ENCODE data around the gene COX6A2.

GRCh38 chr16:31390504-31391041 is 37.6 kb downstream of the COX6A2 start:
- no peak for TF ChIP-seq CTCF (IDR thresholded peaks at IDR 0.05 in 4 of 5, conservative IDR thresholded peaks at IDR 0.05 in 1 of 5)
- TF ChIP-seq POLR2A (IDR thresholded peaks at IDR 0.05), result no peak
